Thymus (tissue), 11 donors: ENCODE data around the gene CLUH. TPM values are rescaled to one million over a fixed set of nuclear protein-coding genes. Genes with fewer than 3 reads are reported as not detected.

Experiments used
- DNase-seq, 9 donors: peaks; one replicate each; pipeline ENCODE4 v3.0.0-alpha.2; 2013; ENCODE audit warnings: low spot score in 9 of 9, low read depth in 6 of 9, missing footprints in 1 of 9
- H3K27ac ChIP-seq, 2 donors: one replicate each; pipeline ENCODE4 v1.5.1; 2013; ENCODE audit warnings: control low read depth in 1 of 2, low read depth in 1 of 2, low read length in 1 of 2, mild to moderate bottlenecking in 1 of 2, moderate library complexity in 1 of 2
- H3K27me3 ChIP-seq, 2 donors: one replicate each; pipeline ENCODE4 v1.5.1; 2013; ENCODE audit warnings: low read length in 1 of 2; ENCODE audit not compliant: control insufficient read depth in 2 of 2, insufficient read depth in 1 of 2
- H3K36me3 ChIP-seq, 2 donors: one replicate each; pipeline ENCODE4 v1.5.1; 2013; ENCODE audit warnings: low read length in 1 of 2, mild to moderate bottlenecking in 1 of 2, moderate library complexity in 1 of 2; ENCODE audit not compliant: control insufficient read depth in 2 of 2, insufficient read depth in 2 of 2
- H3K4me1 ChIP-seq, 2 donors: one replicate each; pipeline ENCODE4 v1.5.1; 2013; ENCODE audit warnings: low read length in 2 of 2; ENCODE audit not compliant: control insufficient read depth in 2 of 2, insufficient read depth in 2 of 2
- H3K4me3 ChIP-seq, 2 donors: one replicate each; pipeline ENCODE4 v1.5.1; 2013; ENCODE audit warnings: low read length in 2 of 2, control low read depth in 1 of 2, mild to moderate bottlenecking in 1 of 2
- H3K9me3 ChIP-seq, 2 donors: one replicate each; pipeline ENCODE4 v1.5.1; 2013; ENCODE audit warnings: low read length in 1 of 2, mild to moderate bottlenecking in 1 of 2; ENCODE audit not compliant: control insufficient read depth in 2 of 2, insufficient read depth in 1 of 2
- WGBS: extraction: QIAGEN DNeasy Blood & Tissue Kit; methylation state at CpG from one replicate; pipeline ENCODE4 v1.1.7; 2013; 5-methylcytosine and 5-hydroxymethylcytosine counted together
- polyA plus RNA-seq: library from polyadenylated mRNA; stranded (reverse); fragments of 200-250 nt; gene quantifications from one replicate; pipeline ENCODE4 v1.2.3, GENCODE V29; 2013
- total RNA-seq: library from RNA; stranded (reverse); fragments of 120-200 nt; gene quantifications from one replicate; pipeline ENCODE4 v1.2.4, GENCODE V29; 2013
- donor health status: healthy.

Gene CLUH
- total and polyA plus RNA-seq, 2 donors, result 7.4 to 26.1 TPM

DNA sequence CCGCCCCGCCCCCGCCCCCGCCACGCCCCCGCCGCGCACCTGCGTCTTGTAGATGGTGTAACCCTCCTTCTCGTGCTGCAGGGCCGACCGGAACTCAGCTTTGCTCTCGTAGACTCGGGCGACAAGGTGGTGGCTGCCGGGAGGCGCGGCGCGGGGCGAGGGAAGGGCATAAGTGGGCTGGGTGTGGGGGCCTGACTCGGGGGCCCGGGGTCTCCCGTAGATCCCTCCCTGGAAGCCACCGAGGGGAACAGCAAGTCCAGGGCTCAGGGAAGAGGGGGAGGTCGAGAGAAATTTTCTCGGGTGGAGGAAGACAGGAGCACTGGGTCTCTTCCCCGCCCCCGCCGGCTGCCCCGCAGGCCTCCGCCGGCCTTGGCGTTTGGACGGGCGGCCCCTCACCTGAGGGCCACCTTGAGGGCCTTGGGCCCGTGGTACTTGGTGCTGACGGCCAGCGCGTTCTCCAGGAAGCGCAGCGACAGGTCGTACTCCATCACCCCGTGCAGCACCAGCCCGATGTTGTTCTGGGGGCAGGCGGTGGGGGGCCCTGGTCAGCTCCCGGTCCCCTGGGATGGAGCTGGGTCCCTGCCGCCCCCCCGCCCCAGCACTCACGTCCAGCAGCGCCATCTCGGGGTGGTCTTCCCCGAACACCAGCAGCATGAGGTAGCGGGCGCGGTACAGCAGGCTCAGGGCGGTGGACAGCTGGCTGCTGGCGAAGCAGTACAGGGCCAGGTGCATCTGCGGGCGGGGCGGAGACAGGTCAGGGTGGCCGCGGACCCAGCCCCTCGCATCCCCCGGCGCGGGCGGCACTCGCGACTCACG is 19.4 kb downstream of the CLUH start:
- no peak for DNase-seq
- Histone ChIP-seq H3K27ac (no peak overlapping the region), H3K4me1 (peaks cover 0 to 8% of the 10 kb centered on the region in 2 donors), H3K9me3 (no peaks in the 10 kb centered on the region), H3K36me3 (peaks cover 45 to 58% of the 10 kb centered on the region in 2 donors), H3K4me3 (no peak overlapping the region), H3K27me3 (no peaks in the 10 kb centered on the region)
- WGBS, result 97% methylated on average over 71 of the region's 71 CpGs

DNA sequence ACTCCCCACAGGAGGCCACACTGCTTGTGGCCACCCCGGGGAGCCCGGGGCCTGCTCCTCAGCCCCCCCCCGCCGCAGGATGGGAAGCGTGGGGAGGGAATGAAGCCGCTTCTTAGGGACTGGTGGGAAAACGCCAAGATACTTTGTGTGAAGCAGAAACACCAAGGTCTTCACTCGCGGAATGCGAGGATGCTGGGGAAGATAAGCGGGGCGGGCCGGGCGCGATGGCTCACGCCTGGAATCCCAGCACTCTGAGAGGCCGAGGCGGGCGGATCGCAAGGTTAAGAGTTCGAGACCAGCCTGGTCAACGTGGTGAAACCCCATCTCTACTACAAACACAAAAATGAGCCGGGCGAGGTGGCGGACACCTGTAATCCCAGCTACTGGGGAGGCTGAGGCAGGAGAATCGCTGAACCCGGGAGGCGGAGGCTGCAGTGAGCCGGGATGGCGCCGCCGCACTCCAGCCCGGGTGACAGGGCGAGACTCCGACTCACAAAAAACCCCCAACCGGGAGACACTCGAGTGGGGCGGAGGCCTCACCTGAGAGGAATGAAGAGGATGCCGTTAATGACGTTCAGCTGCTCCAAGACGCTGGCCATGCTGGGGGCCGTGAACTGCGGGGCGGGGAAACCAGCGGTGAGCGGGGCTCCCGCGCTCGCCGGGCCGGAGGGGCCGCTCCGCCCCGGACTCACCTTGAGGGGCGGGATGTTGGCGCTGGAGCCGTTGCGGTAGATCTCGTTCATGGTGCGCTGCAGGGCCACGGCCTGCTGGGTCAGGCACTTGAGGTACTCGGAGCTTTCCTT is 20.3 kb downstream of the CLUH start:
- H3K4me1 ChIP-seq, result peaks cover 0 to 8% of the 10 kb centered on the region in 2 donors
- no peak for DNase-seq
- H3K27me3 ChIP-seq, result no peaks in the 10 kb centered on the region
- no peak overlapping the region for H3K27ac ChIP-seq
- H3K36me3 ChIP-seq, result peaks cover 39 to 53% of the 10 kb centered on the region in 2 donors
- H3K4me3 ChIP-seq, result no peak overlapping the region
- WGBS, result 98% methylated on average over 62 of the region's 62 CpGs
- no peaks in the 10 kb centered on the region for H3K9me3 ChIP-seq

DNA sequence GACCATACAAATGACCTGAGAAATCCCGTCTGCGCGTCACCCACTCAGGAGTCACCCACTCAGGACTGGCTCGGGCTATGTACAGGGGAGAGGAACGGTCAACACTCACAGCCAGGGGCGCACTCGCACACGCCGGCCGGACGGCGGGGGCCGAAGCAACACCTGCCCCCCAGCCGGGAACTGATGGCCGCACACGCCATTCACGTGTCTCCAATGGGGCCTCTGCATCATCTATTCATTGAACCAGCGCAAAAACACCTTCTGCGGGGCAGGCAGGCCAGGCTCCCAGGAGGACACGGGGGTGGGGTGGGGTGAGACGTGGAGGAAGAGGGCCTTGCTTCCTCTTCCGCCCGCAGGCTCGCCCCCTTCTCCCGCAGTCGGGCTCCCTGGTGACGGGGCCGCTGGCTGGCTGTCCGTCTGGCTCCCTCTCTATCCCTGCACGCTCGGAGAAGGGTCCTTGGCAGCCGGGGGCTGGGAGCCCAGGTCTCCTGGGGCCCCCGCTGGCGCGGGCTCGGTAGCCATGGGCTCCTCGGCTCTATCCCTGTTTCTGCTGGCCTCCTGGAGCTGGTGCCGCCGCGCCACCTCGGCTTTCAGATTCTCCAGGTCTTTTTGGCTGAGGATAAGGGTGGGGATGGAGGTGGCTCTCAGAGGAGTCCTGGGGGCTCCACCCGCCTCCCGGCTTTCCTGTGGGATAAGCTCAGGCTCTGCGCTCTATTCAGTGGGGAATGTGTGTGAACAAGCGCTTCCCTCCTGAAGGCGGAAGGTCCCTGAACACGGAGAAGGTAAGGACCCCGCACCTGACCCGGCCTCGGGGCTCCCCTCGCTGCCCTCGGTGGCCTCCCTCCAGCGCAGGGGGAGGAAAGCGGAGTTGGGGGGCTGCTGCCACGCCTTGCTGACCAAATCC is 21.1 kb downstream of the CLUH start:
- H3K4me3 ChIP-seq, result no peak overlapping the region
- no peak overlapping the region for H3K27ac ChIP-seq
- no peaks in the 10 kb centered on the region for H3K27me3 ChIP-seq
- peaks cover 39 to 44% of the 10 kb centered on the region in 2 donors for H3K36me3 ChIP-seq
- no peak for DNase-seq
- H3K9me3 ChIP-seq, result no peaks in the 10 kb centered on the region
- peaks cover 0 to 8% of the 10 kb centered on the region in 2 donors for H3K4me1 ChIP-seq
- 95% methylated on average over 55 of the region's 55 CpGs for WGBS

DNA sequence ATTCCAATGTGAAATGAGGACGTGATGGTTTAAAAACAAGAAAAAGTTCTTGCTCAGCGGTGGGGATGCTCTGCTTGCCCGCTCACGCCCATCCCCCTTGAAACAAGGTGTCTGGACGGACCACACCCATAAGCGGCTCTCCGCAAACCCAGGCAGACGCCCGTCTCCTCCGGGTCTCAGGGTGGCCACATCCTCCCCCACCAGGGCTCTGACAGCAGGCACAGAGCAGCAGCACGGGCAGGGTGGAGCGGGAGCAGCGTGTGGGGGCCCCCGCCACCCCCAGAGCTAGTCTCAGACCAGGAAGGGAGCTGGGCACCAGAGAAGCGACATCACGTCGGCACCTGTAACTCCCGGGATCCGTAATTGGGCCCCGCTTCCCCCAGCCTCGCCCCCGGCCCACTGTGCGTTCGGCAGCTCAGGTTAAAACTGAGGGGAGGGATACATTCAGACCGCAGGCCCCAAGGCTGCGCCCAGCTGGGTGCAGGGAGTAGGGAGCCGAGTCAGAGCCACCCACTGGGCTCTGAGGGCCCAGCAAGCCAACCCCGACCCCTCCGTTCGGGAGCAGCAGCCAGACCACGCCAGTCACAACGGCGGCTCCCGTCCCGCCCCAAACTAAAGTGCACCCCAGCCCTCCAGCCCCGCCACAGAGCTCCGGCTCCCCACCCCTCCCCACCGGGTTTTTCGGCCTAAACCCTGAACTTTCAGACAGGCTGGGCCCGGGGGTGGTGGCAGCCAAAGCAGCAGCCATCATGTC is 22.0 kb downstream of the CLUH start:
- no peak overlapping the region for H3K4me3 ChIP-seq
- peaks cover 0 to 8% of the 10 kb centered on the region in 2 donors for H3K4me1 ChIP-seq
- DNase-seq, result no peak
- no peak overlapping the region for H3K27ac ChIP-seq
- H3K27me3 ChIP-seq, result no peaks in the 10 kb centered on the region
- 93% methylated on average over 40 of the region's 40 CpGs for WGBS
- H3K9me3 ChIP-seq, result no peaks in the 10 kb centered on the region
- H3K36me3 ChIP-seq, result peaks cover 36 to 38% of the 10 kb centered on the region in 2 donors

DNA sequence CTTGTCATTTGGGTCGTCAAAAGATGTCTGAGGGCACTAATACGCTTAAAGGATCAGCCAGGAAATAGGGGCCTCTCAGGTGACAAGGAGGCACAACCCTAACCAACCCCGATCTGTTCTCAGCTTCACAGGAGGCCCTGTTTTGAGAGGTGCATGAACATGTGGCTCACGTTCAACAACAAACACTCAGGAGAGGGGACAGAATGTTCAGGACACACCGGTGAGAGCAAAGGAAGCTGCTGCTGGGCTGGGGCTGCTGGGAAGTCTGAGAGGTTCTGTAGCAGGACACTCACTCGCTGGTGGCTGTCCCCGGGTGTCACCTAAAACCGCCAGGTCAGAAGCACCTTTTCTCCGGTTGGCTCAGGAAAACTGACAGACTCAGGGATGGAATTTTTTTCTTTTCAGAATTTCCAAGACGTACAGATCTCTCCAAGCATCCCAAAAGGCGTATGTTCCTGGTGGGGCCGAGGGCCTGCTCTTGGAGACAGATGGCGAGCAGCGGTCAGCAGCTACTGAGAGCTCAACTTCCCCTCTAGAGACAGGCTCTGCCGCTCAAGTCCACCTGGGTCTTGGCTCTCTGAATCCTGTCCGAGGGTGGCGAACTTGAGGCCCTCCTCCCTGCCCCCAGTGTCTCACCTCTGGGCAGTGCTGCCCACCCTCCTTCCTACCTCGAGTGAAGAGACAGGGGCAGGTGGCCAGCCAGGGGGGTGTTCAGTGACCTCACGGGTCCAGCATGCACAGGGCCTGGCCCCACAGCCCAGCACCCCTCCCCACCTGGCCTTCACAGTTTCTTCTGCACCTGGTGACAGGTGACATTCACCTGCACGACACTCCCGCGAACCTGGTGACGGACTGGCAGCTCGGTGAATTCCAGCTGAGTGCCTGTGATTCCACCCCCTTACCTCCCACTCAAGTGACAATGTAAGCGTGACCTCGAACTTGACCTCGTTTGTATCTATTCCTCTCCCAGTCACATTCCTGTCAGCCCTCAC is 22.9 kb downstream of the CLUH start:
- no peak for DNase-seq
- H3K27me3 ChIP-seq, result no peaks in the 10 kb centered on the region
- H3K9me3 ChIP-seq, result no peaks in the 10 kb centered on the region
- peak overlapping the region in 1 of 2 donors; percentile 26 for H3K27ac ChIP-seq
- no peak overlapping the region for H3K4me3 ChIP-seq
- H3K36me3 ChIP-seq, result peaks cover 37 to 39% of the 10 kb centered on the region in 2 donors
- H3K4me1 ChIP-seq, result peaks cover 0 to 8% of the 10 kb centered on the region in 2 donors
- 90% methylated on average over 27 of the region's 27 CpGs for WGBS

DNA sequence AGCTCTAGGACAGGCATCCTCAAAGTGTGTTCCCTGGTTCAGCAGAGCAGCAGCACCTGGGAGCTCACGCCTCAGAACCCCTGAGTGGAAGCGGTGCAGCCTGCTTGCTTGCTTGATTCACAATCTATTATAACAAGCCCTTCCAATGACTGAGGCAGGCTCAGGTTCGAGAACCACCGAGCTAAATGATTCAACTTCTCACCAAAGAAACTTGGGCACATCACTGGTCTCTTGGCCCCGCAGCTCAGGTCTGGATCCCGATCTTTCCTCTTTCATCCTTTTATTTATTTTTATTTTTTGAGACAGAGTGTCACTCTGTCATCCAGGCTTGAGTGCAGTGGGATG is 24.5 kb downstream of the CLUH start:
- Histone ChIP-seq H3K36me3 (peaks cover 25 to 46% of the 10 kb centered on the region in 2 donors), H3K27me3 (no peaks in the 10 kb centered on the region), H3K4me3 (no peak overlapping the region), H3K9me3 (no peaks in the 10 kb centered on the region), H3K4me1 (peaks cover 0 to 8% of the 10 kb centered on the region in 2 donors), H3K27ac (peak overlapping the region in 1 of 2 donors; percentile 37)
- DNase-seq, result no peak
- WGBS, result 95% methylated on average over 6 of the region's 6 CpGs

DNA sequence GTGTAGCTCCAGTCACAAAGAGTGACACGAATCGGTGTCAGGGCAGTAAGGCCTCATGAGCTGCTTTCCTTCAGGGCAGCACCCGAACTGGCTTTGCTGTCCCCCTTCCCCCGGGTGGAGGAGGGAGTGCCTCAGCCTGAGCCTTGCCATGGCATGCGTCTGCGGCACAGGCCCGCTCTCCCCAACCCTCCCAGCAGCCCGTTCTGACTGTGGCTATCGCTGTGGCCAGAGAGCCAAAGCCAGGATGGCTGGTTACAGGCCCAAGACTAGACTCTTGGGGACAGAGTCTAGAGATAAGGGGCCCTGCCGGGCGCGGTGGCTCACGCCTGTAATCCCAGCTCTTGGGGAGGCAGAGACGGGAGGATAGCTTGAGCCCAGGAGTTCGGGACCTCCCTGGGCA is 25.9 kb downstream of the CLUH start:
- Histone ChIP-seq H3K27me3 (no peaks in the 10 kb centered on the region), H3K4me3 (no peak overlapping the region), H3K36me3 (peaks cover 31 to 52% of the 10 kb centered on the region in 2 donors), H3K4me1 (peaks cover 0 to 8% of the 10 kb centered on the region in 2 donors), H3K9me3 (no peaks in the 10 kb centered on the region), H3K27ac (no peak overlapping the region)
- no peak for DNase-seq
- 97% methylated on average over 15 of the region's 15 CpGs for WGBS
